Calu3 (cell line): ENCODE results near the gene POR. TPM values are rescaled to one million over a fixed set of nuclear protein-coding genes. Genes with fewer than 3 reads are reported as not detected.

ENCODE experiments used
- BruUV-seq: library from RNA; stranded (reverse); fragments of 400-500 nt; replicated peaks from 2 replicates; lab custom pipeline; 2021; lab: Mats Ljungman, UMichigan
- CTCF ChIA-PET: fragments of 300-600 bp; sonication (Branson Sonifier 250); formaldehyde crosslinking; loops from one replicate; lab custom pipeline; 2022; ENCODE audit warnings: antibody characterized with exemption; lab: Charles Lee
- DNase-seq: peaks from one replicate; pipeline ENCODE4 v3.0.0; 2022
- H3K27ac Mint-ChIP-seq: one replicate; pipeline ENCODE4 v1.8.0; 2022; ENCODE audit warnings: mixed read lengths; ENCODE audit not compliant: unreplicated experiment
- H3K27me3 Mint-ChIP-seq: one replicate; pipeline ENCODE4 v1.8.0; 2022; ENCODE audit warnings: mixed read lengths; ENCODE audit not compliant: unreplicated experiment
- H3K36me3 Mint-ChIP-seq: one replicate; pipeline ENCODE4 v1.8.0; 2022; ENCODE audit warnings: mild to moderate bottlenecking, moderate library complexity, mixed read lengths; ENCODE audit not compliant: insufficient read depth, unreplicated experiment
- H3K4me1 Mint-ChIP-seq: one replicate; pipeline ENCODE4 v1.8.0; 2022; ENCODE audit warnings: mild to moderate bottlenecking, low read depth, mixed read lengths; ENCODE audit not compliant: unreplicated experiment
- H3K4me3 Mint-ChIP-seq: one replicate; pipeline ENCODE4 v1.8.0; 2022; ENCODE audit warnings: mild to moderate bottlenecking, low read depth, moderate library complexity, mixed read lengths; ENCODE audit not compliant: unreplicated experiment
- H3K9me3 Mint-ChIP-seq: one replicate; pipeline ENCODE4 v1.8.0; 2022; ENCODE audit warnings: low read depth, mixed read lengths; ENCODE audit not compliant: unreplicated experiment
- intact Hi-C: fragments of 100-400 bp; cut with micrococcal nuclease; formaldehyde crosslinking; loops from one replicate; pipeline ENCODE4 v1.10.0; 2022; ENCODE audit not compliant: unreplicated experiment
- total RNA-seq: library from RNA; stranded (reverse); gene quantifications from 2 replicates; pipeline ENCODE4 v1.2.3, GENCODE V29; 2022
- TF ChIP-seq, protein P1 (sequence below): fragments of 200-600 bp; IDR thresholded peaks from one replicate; pipeline ENCODE4 v1.8.0; 2022; ENCODE audit warnings: antibody characterized with exemption; ENCODE audit not compliant: unreplicated experiment

POR gene
- total RNA-seq, 1 experiment from 2014 or later, result 65.8 TPM

DNA sequence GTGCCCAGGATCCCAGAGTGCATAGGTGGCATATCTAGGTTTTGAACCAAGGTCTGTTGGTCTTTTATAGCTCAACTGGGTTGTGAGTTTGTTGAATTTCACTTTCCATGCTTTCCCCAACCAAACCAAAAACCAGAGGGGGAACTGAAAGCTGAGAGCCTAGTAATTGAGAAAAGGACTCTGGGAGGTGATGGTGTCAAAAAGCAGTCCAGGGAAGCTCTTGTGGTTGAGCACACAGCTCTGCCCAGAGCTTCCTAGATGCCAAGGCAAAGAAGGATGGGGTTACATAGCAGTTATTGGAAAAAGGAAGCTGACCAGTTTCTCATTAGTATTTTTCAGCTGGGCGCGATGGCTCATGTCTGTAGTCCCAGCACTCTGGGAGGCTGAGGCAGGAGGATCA is 9.9 kb downstream of the POR start:
- no peaks in the 10 kb centered on the region for H3K4me1 Mint-ChIP-seq
- H3K27ac Mint-ChIP-seq, result no peak overlapping the region
- no TSS peak for BruUV-seq

DNA sequence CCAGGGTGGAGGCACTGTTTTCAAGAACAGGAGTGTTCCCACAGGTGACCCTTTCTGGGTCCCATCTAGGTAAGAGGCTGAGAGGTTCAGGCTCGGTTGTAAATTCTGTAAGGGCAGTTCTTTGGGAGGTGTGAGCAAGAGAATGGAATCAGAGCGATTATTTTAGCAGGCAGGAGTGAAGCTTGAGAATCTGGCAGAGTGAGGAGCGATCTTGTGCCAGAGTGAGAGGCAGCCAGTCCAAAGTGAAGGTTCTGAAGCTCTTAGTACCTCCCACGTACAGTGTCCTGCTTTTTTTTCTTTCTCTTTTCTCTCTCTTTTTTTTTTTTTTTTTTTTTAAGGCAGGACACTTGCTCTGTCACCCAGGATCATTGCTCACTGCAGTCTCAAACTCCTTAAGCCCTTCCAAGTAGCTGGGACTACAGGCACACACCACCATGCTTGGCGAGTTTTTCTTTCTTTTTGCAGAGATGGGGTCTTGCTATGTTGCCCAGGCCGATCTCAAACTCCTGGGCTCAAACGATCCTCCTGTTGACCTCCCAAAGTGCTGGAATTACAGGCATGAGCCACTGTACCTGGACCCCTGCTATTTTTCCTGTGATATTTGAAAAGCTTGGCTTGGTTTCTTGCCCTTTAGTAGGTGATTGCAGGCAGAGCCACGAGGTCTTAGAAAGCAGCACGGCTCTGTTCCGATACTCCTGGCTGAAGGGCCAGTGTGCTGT is 10.9 kb downstream of the POR start:
- H3K4me3 Mint-ChIP-seq, result no peak overlapping the region
- H3K4me1 Mint-ChIP-seq, result no peaks in the 10 kb centered on the region
- no peaks in the 10 kb centered on the region for H3K27me3 Mint-ChIP-seq
- no peak overlapping the region for H3K27ac Mint-ChIP-seq
- no peaks in the 10 kb centered on the region for H3K36me3 Mint-ChIP-seq
- CTCF ChIA-PET, result interaction anchor here (1.2 kb wide), 1 partner anchor 10 kb away, joined by 3 read pairs; no protein-coding TSS in a partner anchor
- TF ChIP-seq, protein P1, sequence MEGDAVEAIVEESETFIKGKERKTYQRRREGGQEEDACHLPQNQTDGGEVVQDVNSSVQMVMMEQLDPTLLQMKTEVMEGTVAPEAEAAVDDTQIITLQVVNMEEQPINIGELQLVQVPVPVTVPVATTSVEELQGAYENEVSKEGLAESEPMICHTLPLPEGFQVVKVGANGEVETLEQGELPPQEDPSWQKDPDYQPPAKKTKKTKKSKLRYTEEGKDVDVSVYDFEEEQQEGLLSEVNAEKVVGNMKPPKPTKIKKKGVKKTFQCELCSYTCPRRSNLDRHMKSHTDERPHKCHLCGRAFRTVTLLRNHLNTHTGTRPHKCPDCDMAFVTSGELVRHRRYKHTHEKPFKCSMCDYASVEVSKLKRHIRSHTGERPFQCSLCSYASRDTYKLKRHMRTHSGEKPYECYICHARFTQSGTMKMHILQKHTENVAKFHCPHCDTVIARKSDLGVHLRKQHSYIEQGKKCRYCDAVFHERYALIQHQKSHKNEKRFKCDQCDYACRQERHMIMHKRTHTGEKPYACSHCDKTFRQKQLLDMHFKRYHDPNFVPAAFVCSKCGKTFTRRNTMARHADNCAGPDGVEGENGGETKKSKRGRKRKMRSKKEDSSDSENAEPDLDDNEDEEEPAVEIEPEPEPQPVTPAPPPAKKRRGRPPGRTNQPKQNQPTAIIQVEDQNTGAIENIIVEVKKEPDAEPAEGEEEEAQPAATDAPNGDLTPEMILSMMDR, result no peak
- no TSS peak for BruUV-seq
- no peaks in the 10 kb centered on the region for H3K9me3 Mint-ChIP-seq
- no peak for DNase-seq
- intact Hi-C loops, result no loop called here

More for the DNA sequence above, 9.9 kb downstream of the POR start:
- intact Hi-C loops, result no loop called here
- CTCF ChIA-PET, result interaction anchor here (1.2 kb wide), 1 partner anchor 9 kb away, joined by 3 read pairs; no protein-coding TSS in a partner anchor
- Mint-ChIP-seq H3K36me3 (no peaks in the 10 kb centered on the region), H3K9me3 (no peaks in the 10 kb centered on the region), H3K27me3 (no peaks in the 10 kb centered on the region), H3K4me3 (no peak overlapping the region)
- TF ChIP-seq, protein P1, result no peak
- DNase-seq, result no peak

DNA sequence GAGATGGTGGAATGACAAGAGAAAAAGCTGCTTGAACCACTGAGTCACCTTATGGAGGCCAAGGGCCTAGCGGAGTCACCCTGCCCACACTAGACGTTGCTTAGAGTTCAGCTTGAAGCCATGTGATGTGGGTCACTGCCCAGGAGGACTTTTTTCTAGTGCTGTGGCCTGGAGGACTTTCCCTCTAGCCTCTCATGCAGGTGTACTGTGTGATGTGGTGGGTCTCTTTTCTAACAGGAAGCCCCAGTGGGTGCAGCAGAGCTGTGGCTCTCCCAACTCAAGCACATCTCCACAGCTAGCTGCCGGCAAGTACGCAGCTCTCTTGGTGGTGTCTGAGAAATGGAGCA is 13.6 kb downstream of the POR start:
- TF ChIP-seq, protein P1, result no peak
- DNase-seq, result no peak
- no peak overlapping the region for H3K27ac Mint-ChIP-seq
- H3K4me1 Mint-ChIP-seq, result peaks cover 10% of the 10 kb centered on the region
- CTCF ChIA-PET, result no interaction called here
- no peaks in the 10 kb centered on the region for H3K9me3 Mint-ChIP-seq
- H3K4me3 Mint-ChIP-seq, result no peak overlapping the region
- H3K27me3 Mint-ChIP-seq, result no peaks in the 10 kb centered on the region
- no peaks in the 10 kb centered on the region for H3K36me3 Mint-ChIP-seq
- intact Hi-C loops, result no loop called here
- BruUV-seq, result no TSS peak

DNA sequence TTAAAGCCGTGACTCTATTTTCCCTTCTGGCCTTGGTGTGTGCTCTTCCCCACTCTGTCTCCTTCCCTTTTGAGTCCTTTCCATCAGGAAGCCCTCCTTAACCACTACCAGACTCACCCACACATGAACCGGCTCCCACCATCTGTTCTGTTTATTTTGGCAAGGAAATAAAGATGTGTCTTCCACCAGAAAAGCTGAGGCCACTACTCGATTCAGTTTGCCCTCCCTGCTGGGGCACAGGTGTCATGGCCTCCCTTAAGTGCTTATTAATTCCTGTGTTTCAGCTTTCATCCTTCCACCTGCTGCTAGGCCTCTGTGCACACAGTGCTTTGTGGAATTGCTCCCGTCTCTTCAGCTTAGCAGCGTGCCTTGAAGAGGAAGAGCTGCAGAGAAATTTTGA is 16.7 kb downstream of the POR start:
- CTCF ChIA-PET, result interaction anchor here (0.7 kb wide), 1 partner anchor 383 kb away, joined by 5 read pairs; no protein-coding TSS in a partner anchor
- Mint-ChIP-seq H3K27ac (no peak overlapping the region), H3K9me3 (no peaks in the 10 kb centered on the region), H3K27me3 (no peaks in the 10 kb centered on the region), H3K4me3 (no peak overlapping the region), H3K4me1 (peaks cover 21% of the 10 kb centered on the region), H3K36me3 (no peaks in the 10 kb centered on the region)
- intact Hi-C loops, result no loop called here
- TF ChIP-seq, protein P1, result no peak
- no peak for DNase-seq
- no TSS peak for BruUV-seq
